IPS-NIHi7 (cell line): ENCODE results near the gene ANKLE1.

Experiments used
- DNase-seq: peaks from one replicate; pipeline ENCODE4 v3.0.0; 2012; ENCODE audit warnings: mixed read lengths; ENCODE audit errors: extremely low spot score

The ANKLE1 gene

DNA sequence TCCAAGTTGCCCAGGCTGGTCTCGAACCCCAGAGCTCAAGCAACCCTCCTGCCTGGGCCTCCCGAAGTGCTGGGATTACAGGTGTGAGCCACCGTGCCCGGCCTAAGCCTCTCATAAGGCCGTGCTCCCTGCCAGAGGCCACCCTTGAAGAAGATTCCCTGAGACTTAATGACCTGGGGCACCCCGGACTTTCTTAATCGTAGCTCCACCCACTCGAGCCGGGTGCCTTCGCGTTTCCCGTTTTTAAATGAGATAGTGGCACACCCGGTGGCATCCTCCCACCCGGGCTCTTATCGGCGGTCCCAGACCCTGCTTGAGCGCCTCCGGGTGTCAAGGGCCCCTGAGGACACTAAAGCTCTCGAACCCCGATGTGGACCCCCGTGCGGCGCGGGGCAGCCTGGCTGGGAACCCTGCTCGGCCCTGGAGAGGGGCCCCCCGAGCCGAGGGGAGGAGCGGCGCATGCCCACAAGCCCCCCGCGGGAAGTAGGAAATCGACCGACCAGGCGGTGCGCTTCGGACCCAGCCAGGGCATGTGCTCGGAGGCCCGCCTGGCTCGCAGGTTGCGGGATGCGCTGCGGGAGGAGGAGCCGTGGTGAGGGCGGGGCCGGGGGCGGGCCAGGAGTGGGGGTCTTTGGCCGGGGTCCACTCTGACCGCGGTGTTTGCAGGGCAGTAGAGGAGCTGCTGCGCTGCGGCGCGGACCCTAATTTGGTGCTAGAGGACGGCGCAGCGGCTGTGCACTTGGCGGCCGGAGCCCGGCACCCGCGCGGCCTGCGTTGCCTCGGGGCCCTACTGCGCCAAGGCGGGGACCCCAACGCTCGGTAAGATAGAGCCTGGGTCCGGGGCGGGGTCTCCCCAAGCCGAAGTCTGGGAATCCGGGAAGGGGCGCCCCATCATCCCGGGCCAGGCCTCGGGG is at the start of gene ANKLE1:
Gene ANKLE1 (plus strand): TSS at position 511 of the 914 bp plus-strand sequence. CDS start 20 bp downstream, at position 531.
- DNase-seq, result peak; percentile 57

DNA sequence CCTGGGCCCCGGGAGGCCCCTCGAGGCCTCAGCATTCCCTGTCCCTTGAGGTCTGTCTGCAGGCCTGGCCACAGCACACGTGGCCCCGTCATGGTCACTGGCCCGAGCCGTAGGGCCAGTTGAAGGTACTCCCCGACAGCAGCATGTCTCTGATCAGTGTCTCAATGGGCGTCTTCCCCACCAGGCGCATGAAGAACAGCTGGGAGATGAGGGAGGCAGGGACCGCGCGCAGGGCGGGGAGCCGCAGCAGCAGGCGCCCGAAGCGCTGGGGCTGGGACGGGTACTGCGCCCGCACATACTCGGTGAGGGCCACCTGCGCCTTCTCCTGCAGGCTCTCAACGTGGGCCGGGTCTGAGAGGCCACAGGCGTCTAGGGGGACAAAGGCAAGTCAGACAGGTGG is 49.4 kb upstream of the ANKLE1 start:
- DNase-seq, result no peak

DNA sequence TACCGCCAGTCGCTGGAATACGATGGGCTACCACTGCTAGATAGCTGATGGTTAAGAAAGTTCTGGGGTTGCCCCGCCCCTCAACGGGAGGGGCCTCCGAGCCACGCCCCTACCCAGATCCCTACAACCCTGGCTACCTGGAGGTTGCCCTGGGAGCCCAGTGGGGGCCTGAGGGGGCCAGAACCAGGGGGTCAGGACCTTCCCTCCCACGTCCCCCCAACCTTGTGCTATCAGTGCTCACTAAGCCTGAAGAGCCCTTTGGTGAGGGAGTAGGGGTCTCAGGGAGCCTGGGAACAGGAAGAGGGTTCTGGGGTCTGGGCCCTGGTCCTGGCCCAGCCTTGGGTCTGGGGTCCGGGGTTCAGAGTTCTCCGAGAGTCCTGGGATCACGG is 46.8 kb upstream of the ANKLE1 start:
- peak; percentile 73 for DNase-seq

- DNase-seq, result peak; percentile 24
Observed at GRCh38 chr19:17235300-17235970, 46.3 kb upstream of the ANKLE1 start.

DNA sequence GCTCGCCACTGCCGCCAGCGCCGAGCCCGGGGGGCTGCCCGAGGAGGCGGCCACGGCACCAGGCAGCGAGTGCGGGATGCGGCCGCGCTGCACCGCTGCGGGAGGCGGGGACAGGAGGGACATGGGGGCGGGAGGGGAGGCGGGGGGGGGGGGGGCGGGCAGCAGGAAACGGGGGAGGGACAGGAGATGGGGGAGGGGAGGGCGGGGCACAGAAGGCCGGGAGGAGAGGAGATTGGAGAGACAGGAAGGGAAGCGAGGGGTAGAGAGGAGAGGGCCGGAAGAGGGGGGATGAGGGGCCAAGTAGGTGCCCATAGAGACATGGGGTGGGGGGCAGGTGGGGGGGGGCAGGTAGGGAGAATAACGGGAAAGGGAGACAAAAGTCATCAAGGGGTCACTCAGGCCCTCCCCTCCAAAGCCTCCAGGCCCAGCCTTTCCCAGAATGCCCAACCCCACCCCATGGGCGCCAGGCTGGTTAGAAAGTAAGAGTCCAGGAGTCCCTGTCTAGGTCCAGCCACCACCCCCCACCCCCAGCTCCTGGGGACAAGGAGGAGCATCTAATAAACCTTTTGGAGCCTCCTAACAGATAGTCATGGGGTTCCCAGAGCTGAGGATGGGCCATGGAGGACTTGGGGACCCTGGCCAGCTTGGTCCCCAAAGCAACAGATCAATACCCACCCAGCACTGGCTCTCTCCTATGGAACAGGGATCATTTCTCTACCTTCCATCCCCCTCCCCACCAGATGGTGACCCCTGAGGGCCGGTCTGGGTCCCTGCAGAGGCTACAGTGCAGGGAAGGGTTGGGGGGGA is 45.5 kb upstream of the ANKLE1 start:
- DNase-seq, result peak; percentile 68

DNA sequence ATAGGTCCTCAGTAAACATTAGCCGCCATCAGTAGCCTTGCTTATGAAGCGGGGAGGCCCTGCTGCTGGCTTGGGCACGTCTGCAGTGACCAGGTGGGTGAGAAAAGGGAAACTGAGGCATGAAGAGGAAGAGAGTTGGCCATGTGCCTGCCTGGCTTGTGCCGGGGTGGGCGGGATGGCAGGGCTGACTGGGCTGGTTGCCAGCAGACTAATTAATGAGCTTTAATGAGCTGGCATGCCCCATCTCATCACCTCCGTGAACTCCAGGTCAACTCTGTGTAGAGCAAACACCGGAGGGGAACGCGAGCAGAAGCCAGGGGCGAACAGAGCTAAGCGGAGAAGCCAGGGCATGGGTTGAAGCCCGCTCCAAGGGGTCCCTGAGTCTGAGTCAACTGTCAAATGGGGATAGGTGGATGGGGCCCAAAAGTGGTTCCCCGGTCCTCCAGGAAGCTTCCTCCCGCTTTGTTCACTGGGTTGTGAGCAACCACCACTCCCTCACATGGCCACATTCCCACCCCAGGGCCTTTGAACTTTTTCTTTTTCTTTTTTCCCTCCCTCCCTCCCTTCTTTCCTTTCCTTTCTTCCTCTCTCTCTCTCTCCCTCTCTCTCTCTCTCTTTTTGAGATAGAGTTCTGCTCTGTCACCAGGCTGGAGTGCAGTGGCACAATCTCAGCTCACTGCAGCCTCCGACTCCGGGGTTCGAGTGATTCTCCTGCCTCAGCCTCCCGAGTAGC is 44.7 kb upstream of the ANKLE1 start:
- no peak for DNase-seq

GRCh38 chr19:17237747-17238706 is 43.7 kb upstream of the ANKLE1 start:
- no peak for DNase-seq

- DNase-seq, result no peak
Observed at GRCh38 chr19:17240062-17240752, 41.5 kb upstream of the ANKLE1 start.

DNA sequence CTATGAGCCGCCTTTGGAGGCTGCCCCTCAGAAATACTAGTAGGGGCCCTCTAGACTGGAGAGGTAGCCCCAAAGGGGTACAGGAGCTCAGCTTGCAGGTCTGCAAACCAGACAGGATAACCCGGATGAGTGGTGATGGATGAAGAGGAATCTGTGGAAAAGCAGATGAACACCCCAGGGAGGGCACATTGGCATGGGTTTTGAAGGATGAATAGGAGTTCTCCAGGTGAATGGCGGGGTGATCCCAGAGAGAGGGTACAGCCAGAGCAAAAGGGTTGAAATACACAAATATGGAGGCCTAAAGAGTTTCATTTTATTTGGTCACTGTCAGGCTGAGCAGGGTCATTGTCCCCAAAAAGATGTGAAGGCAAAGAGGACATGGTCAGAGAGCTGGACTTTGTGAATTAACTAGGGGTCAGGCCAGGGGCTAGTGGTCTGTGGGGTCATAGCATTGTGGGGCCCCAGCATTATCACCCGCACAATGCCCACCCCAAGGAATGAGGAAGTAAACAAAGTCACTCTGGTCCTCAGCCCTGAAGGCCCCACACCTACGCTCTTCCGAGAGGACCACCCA is 40.8 kb upstream of the ANKLE1 start:
- DNase-seq, result no peak

DNA sequence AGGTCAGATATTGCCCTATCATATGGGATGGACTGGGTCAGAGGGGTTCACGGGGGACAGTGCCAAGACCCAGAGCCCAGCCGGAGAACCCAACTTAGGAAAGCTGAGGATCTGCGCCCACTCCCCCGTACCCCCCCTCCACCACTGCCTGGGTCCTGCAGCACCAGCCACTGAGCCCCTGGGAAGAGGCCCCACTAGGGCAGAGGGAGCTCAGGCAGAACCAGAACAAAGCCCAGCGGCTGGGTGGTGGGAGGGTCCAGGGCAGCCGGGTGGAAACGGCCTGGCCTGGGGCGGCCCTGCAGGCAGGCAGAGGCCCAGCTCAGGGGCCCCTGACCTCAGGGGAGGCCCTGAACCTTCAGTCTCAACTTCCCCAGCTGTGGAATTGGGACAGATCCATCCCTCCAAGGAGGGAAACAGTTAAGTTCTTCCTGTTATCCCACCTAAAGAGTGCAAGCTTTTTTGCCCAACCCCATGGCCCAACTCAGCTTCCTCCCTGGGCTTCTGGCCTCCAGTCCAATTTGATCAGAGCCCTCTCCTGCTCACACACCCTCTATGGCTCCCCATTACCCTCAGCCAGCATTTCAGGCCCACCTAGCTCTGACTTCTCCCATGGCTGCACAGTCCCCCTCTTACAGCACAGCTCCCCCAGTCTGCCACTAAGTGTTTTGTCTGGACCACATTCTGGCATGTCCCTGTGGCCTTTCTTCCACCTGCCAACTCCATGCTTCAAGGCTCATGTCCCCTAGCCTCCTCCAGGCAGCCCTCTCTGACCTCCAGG is 39.1 kb upstream of the ANKLE1 start:
- no peak for DNase-seq

- DNase-seq, result no peak
Observed at GRCh38 chr19:17243211-17243829, 38.4 kb upstream of the ANKLE1 start.

DNA sequence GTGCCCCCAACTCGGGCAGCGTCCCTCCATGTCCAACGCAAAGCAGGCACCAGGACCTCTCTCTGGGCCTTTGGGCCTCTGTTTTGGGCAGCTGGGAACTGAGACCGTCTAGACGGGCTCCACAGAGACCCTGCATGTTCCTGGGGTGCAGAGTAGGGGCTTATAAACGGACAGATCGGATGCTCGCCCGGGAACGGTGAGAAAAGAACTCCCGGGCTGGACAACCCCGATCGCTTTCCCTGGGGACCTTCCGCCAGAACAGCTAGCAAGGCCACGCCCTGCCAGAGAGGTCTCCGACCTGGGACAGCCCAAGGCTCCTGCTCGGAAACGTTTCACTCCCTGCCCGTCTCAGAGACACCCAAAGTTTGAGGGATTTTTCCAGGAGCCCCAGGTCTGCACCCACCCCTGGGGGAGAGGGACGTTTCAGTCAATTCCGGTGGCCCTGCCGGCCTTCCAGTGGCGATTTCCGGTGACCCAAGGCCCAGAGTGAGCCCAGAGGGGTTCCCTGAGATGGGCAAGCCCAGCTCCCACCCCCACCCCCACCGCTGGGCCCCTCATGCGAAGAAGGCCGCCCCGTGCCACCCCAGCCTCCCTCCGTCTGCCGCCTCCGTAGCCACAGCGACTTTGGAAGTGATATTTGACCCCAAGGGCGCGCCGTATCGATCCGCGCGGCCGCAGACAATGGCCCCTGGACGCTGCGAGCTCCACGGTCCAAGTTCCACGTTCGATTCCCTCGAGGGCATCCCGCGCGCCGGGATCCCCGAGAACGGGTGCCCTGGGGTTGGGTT is 37.7 kb upstream of the ANKLE1 start:
- peak; percentile 46 for DNase-seq

DNA sequence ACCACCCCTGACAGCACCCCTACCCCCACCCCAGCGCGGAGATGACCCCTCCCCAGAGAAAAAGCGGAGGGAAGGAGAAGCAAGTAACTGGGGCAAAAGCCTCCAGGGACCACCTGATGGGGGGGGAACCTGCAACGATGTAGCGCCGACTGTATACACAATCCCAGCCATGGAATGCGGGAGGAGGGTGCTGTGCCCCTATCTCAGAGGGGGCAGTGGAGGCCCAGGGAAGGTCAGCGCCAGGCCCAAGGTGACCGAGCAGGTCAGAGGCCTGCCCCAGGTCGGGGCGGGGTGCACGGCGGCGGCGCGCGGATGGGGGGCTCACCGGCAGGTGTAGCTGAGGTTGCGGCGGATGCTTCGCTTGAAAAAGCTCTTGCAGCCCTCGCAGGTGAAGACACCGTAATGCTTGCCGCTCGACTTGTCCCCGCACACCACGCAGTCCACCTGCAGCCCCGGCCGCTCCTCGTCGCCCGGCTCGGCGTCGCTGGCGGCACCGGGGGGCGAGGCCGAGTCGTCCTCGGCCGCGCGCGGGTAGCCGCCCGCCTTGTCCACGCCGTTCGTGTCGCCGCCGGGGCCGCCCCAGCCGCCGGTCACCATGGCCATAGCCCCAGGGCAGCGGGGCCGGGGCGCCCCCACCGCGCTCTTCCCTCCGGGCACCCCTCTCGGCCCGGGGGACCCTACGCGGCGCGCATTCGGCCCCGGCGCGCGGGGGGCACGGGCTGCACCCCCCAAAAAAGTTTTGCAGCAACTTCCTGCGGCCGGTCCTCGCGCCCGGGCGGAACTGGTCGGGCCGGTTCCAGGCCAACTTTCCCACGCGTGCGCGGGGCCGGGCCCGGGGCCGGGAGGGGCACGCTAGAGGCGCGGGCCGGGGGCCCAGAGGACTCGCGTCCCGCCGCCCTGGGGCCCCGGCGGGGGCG is 36.8 kb upstream of the ANKLE1 start:
- DNase-seq, result no peak

GRCh38 chr19:17245535-17245984 is 36.1 kb upstream of the ANKLE1 start, which contains the start of gene NR2F6:
Gene NR2F6 (minus strand): TSS chr19:17245919. CDS start chr19:17245220, 699 bp downstream.
- DNase-seq, result no peak

DNA sequence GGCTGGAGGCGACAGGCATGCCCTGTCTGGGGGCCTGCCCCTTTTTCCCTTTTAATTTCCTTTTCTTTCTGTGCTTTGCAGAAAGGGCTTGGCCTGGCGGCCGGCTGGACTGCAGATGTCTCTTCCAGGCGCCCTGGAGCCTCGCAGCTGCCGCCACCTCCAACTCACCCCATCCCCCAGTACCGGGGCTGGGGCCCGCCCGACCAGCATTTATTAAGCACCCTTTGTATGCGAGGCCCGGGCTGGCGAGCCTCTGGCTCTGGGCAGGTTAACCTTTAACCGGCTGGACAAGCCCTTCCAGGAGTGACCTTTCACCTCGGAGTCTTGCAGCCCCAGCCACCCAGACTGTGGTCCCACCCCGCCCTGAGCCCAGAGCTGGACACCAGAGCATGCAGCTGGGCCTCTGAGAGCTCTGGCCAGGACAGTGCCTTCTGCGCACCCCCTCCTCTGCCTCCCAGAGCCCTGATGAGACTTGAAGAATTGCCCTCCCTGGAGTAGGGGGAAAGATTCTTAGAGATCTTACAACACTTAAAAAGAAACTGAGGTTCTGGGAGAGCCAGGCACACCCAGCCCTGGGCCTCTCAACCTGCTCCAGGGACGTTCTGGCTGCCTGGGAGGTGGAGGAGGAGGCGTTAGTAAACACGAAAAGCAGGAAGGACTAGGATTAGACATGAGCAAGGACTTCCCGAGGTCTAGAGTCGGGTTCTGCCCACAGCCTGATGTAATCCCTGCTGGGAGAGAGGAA is 34.8 kb upstream of the ANKLE1 start:
- no peak for DNase-seq
